Measurements from ENCODE around the gene PRDX5. TPM values are rescaled to one million over a fixed set of nuclear protein-coding genes. Genes with fewer than 3 reads are reported as not detected.

PRDX5 gene
- total RNA-seq, 6 experiments from 2014 or later, result 84.0 to 172 (median 89.3) TPM

- ATAC-seq (no peak), DNase-seq (no peak)
- intact Hi-C loops (cut with DNase I), result no loop called here
- Histone ChIP-seq H3K4me1 (peaks cover 0 to 12% (median 0%) of the 10 kb centered on the region in 4 donors), H3K4me3 (no peak overlapping the region), H3K27me3 (peaks cover 0 to 21% of the 10 kb centered on the region in 2 donors), H3K36me3 (no peaks in the 10 kb centered on the region), H3K9me3 (no peaks in the 10 kb centered on the region), H3K27ac (no peak overlapping the region)
- no peak for TF ChIP-seq POLR2A (IDR thresholded peaks at IDR 0.05)
- no peak for TF ChIP-seq CTCF (IDR thresholded peaks at IDR 0.05)
- 7% methylated on average over 15 of the region's 42 CpGs for WGBS (ENCODE audit: insufficient coverage, low coverage, low lambda C conversion rate, missing lambda C conversion rate)
Measured at GRCh38 chr11:64292460-64293254, 25.3 kb upstream of the PRDX5 start.

DNA sequence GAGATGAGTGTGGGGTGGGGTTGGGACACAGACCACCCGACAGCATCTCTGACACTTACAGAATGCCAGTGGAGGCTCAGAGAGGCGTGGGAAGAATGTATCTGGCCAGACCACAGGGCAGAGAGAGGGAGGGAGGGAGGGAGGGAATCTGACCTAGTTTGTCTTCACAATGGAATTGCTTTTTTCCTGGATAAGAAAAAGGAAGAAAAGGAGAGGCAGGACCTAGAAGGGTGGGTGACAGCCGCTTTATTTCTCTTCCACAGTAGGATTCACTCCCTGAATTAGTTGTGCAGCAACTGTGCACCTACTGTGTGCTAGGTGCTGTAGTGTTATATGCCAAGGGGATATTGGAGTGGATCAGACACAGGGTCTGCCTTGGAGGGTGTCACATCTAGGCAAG lies 23.1 kb upstream of the PRDX5 start:
- 47% methylated on average over 3 of the region's 3 CpGs for WGBS (ENCODE audit: insufficient coverage, low coverage, low lambda C conversion rate, missing lambda C conversion rate)
- TF ChIP-seq POLR2A (IDR thresholded peaks at IDR 0.05), result no peak
- TF ChIP-seq CTCF (IDR thresholded peaks at IDR 0.05), result no peak
- ATAC-seq, result no peak
- Histone ChIP-seq H3K9me3 (no peaks in the 10 kb centered on the region), H3K27me3 (peaks cover 0 to 37% of the 10 kb centered on the region in 2 donors), H3K36me3 (no peaks in the 10 kb centered on the region), H3K4me1 (peaks cover 0 to 21% (median 2%) of the 10 kb centered on the region in 4 donors), H3K27ac (no peak overlapping the region), H3K4me3 (no peak overlapping the region)
- DNase-seq, result no peak
- intact Hi-C loops (cut with DNase I), result no loop called here

DNA sequence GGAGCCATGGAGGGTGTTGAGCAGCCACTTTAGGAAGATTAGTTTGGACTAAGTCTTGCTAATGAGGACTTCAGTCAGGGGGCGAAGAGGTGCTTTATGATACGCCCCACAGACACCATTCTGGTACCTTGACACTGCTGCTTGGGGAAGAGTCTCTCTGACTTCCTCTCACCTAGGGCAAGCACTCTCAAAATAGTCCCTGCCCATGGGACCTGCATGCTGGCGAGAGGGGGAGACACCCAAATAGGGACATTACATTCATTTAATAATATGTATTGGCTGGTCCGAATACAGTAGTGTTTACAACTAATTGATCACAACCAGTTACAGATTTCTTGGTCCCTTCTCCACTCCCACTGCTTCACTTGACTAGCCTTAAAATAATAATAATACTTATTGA lies 22.2 kb upstream of the PRDX5 start:
- Histone ChIP-seq H3K27me3 (peaks cover 0 to 44% of the 10 kb centered on the region in 2 donors), H3K4me1 (peaks cover 0 to 31% (median 7%) of the 10 kb centered on the region in 4 donors), H3K27ac (no peak overlapping the region), H3K36me3 (no peaks in the 10 kb centered on the region), H3K9me3 (no peaks in the 10 kb centered on the region), H3K4me3 (no peak overlapping the region)
- WGBS (ENCODE audit: insufficient coverage, low coverage, low lambda C conversion rate, missing lambda C conversion rate), result 67% methylated on average over 1 of the region's 4 CpGs
- ATAC-seq, result no peak
- intact Hi-C loops (cut with DNase I), result no loop called here
- no peak for DNase-seq
- TF ChIP-seq CTCF (IDR thresholded peaks at IDR 0.05), result no peak
- TF ChIP-seq POLR2A (IDR thresholded peaks at IDR 0.05), result no peak

- intact Hi-C loops (cut with DNase I), result no loop called here
- ATAC-seq (no peak), DNase-seq (no peak)
- Histone ChIP-seq H3K36me3 (no peaks in the 10 kb centered on the region), H3K4me1 (peaks cover 0 to 32% (median 7%) of the 10 kb centered on the region in 4 donors), H3K9me3 (no peaks in the 10 kb centered on the region), H3K27me3 (peaks cover 0 to 44% of the 10 kb centered on the region in 2 donors), H3K4me3 (no peak overlapping the region), H3K27ac (no peak overlapping the region)
- TF ChIP-seq CTCF (IDR thresholded peaks at IDR 0.05) (no peak), POLR2A (IDR thresholded peaks at IDR 0.05) (no peak)
- no CpG with 5 or more reads among the region's 1 CpG for WGBS (ENCODE audit: insufficient coverage, low coverage, low lambda C conversion rate, missing lambda C conversion rate)
Measured at GRCh38 chr11:64296236-64296635, 21.7 kb upstream of the PRDX5 start.

Measured in right lobe of liver (tissue), 6 donors.